B cell (primary cell): ENCODE data around the gene RTL1. TPM values are rescaled to one million over a fixed set of nuclear protein-coding genes. Genes with fewer than 3 reads are reported as not detected.

ENCODE experiments used
- ATAC-seq: fragments of 200-7000 bp; cut with Tn5 transposase; one replicate; pipeline ENCODE4 v1.10.0; 2021; ENCODE audit warnings: low read depth, mild to moderate bottlenecking, moderate number of reproducible peaks, moderate library complexity
- CTCF ChIA-PET: fragments of 350-600 bp; sonication (Branson Sonifier 250); formaldehyde crosslinking; loops from one replicate; lab custom pipeline; 2021; ENCODE audit warnings: antibody characterized with exemption, inconsistent platforms; lab: Charles Lee
- POLR2A ChIA-PET: fragments of 350-600 bp; sonication (Branson Sonifier 250); formaldehyde crosslinking; loops from one replicate; lab custom pipeline; 2021; ENCODE audit warnings: antibody characterized with exemption; lab: Charles Lee
- DNase-seq: peaks from one replicate; pipeline ENCODE4 v3.0.0; 2013
- H2AFZ ChIP-seq: 2 replicates; pipeline ENCODE4 v1.6.1; 2012; ENCODE audit warnings: mild to moderate bottlenecking, low read depth, low read length; ENCODE audit not compliant: insufficient read depth, poor library complexity, severe bottlenecking
- H3K27ac ChIP-seq, 2 donors: 1 replicate in 1 of 2; 2 replicates in 1 of 2; pipeline ENCODE4 v1.5.1; 2012 to 2013; ENCODE audit warnings: low read length in 2 of 2, mild to moderate bottlenecking in 2 of 2, moderate library complexity in 1 of 2
- H3K27me3 ChIP-seq, 4 experiments: fragments of 200-600 bp in 1 of 4; sonication (generic) in 1 of 4; replicated peaks in 1 of 4; 1 replicate in 2 of 4; 2 replicates in 2 of 4; pipeline versions ENCODE4 v1.6.1 to v1.7.0; 2013 to 2016; ENCODE audit warnings: low read length in 3 of 4, mild to moderate bottlenecking in 2 of 4, mixed read lengths in 1 of 4, moderate library complexity in 1 of 4; ENCODE audit not compliant: insufficient read depth in 4 of 4, control insufficient read depth in 3 of 4; ENCODE audit errors: control extremely low read depth in 1 of 4
- H3K36me3 ChIP-seq, 2 experiments: replicated peaks in 1 of 2; 1 replicate in 1 of 2; 2 replicates in 1 of 2; pipeline versions ENCODE4 v1.6.1 to v1.7.1; 2013; ENCODE audit warnings: low read length in 1 of 2; ENCODE audit not compliant: insufficient read depth in 2 of 2, control insufficient read depth in 1 of 2; ENCODE audit errors: control extremely low read depth in 1 of 2, extremely low read depth in 1 of 2
- H3K4me1 ChIP-seq, 2 donors: fragments of 200-600 bp in 1 of 2; sonication (generic) in 1 of 2; 1 replicate in 1 of 2; 2 replicates in 1 of 2; pipeline versions ENCODE4 v1.5.1 to v1.6.1; 2013 to 2017; ENCODE audit warnings: low read length in 2 of 2; ENCODE audit not compliant: control insufficient read depth in 2 of 2, insufficient read depth in 2 of 2
- H3K4me2 ChIP-seq: replicated peaks from 2 replicates; pipeline ENCODE3; 2012; ENCODE audit warnings: mild to moderate bottlenecking, low read depth, low read length; ENCODE audit not compliant: poor library complexity, severe bottlenecking
- H3K4me3 ChIP-seq, 5 experiments: fragments of 200-600 bp in 1 of 5; sonication (generic) in 1 of 5; 1 replicate in 3 of 5; 2 replicates in 2 of 5; pipeline versions ENCODE4 v1.5.1 to v1.7.0; 2011 to 2016; ENCODE audit warnings: low read length in 4 of 5, mild to moderate bottlenecking in 4 of 5, low read depth in 2 of 5, control low read depth in 1 of 5, moderate library complexity in 1 of 5; ENCODE audit not compliant: insufficient read depth in 1 of 5; ENCODE audit errors: control extremely low read depth in 1 of 5, extremely low read depth in 1 of 5
- H3K79me2 ChIP-seq: fragments of 200-600 bp; sonication (generic); one replicate; pipeline ENCODE4 v1.6.0; 2016; ENCODE audit warnings: low read length; ENCODE audit not compliant: control insufficient read depth, insufficient read depth
- H3K9ac ChIP-seq: fragments of 200-600 bp; sonication (generic); 2 replicates; pipeline ENCODE4 v1.6.1; 2017; ENCODE audit warnings: mild to moderate bottlenecking, low read length, moderate library complexity
- H3K9me3 ChIP-seq, 3 donors: one replicate each; pipeline versions ENCODE4 v1.6.1 to v1.7.1; 2013; ENCODE audit warnings: low read length in 2 of 3; ENCODE audit not compliant: control insufficient read depth in 2 of 3, insufficient read depth in 1 of 3; ENCODE audit errors: control extremely low read depth in 1 of 3
- H4K20me1 ChIP-seq: 2 replicates; pipeline ENCODE4 v1.6.0; 2012; ENCODE audit warnings: mild to moderate bottlenecking, low read length; ENCODE audit not compliant: insufficient read depth, control insufficient read depth, poor library complexity, severe bottlenecking
- H3K27ac Mint-ChIP-seq: one replicate; pipeline ENCODE4 v1.8.0; 2021; ENCODE audit warnings: mixed read lengths
- H3K27me3 Mint-ChIP-seq: one replicate; pipeline ENCODE4 v1.8.0; 2021; ENCODE audit warnings: mixed read lengths
- H3K4me1 Mint-ChIP-seq: one replicate; pipeline ENCODE4 v1.8.0; 2021; ENCODE audit warnings: mixed read lengths
- H3K4me3 Mint-ChIP-seq: one replicate; pipeline ENCODE4 v1.8.0; 2021; ENCODE audit warnings: mixed read lengths
- H3K9me3 Mint-ChIP-seq: one replicate; pipeline ENCODE4 v1.8.0; 2022; ENCODE audit warnings: mixed read lengths; ENCODE audit not compliant: insufficient read depth
- CTCF ChIP-seq: fragments of 200-600 bp; IDR thresholded peaks from one replicate; pipeline ENCODE4 v1.8.0; 2022; ENCODE audit warnings: antibody characterized with exemption, mild to moderate bottlenecking
- EZH2 ChIP-seq: IDR thresholded peaks from 2 replicates; pipeline ENCODE4 v1.6.1; 2012; ENCODE audit warnings: borderline replicate concordance, low read depth, mild to moderate bottlenecking, moderate library complexity, low read length; ENCODE audit not compliant: insufficient read depth, poor library complexity, severe bottlenecking
- WGBS: methylation state at CpG from one replicate; pipeline ENCODE4 v1.1.5; 2013; ENCODE audit warnings: missing lambda C conversion rate; ENCODE audit not compliant: insufficient coverage; 5-methylcytosine and 5-hydroxymethylcytosine counted together
- intact Hi-C: fragments of 100-400 bp; cut with micrococcal nuclease; formaldehyde crosslinking; loops from one replicate; pipeline ENCODE4 v1.10.0; 2022
- polyA plus RNA-seq: library from polyadenylated mRNA; depleted of rRNA; stranded (reverse); fragments of >200 nt; gene quantifications from 2 replicates; pipeline ENCODE4 v1.2.3, GENCODE V29; 2012
- total RNA-seq, 2 donors: library from RNA; stranded (reverse); fragments of 120-200 nt in 1 of 2; gene quantifications; 1 replicate in 1 of 2; 2 replicates in 1 of 2; pipeline versions ENCODE4 v1.2.3 to v1.2.4, GENCODE V29; 2013 to 2022

RTL1 gene
- total and polyA plus RNA-seq, 2 donors (not counting 1 experiment from before 2014, with no cell fraction given) = not detected

- Mint-ChIP-seq H3K27me3 (no peaks in the 10 kb centered on the region), H3K9me3 (peaks cover 3% of the 10 kb centered on the region)
- TF ChIP-seq CTCF = no peak
- TF ChIP-seq EZH2 = no peak
Measured at GRCh38 chr14:100874051-100874410, 29.5 kb downstream of the RTL1 start.

DNA sequence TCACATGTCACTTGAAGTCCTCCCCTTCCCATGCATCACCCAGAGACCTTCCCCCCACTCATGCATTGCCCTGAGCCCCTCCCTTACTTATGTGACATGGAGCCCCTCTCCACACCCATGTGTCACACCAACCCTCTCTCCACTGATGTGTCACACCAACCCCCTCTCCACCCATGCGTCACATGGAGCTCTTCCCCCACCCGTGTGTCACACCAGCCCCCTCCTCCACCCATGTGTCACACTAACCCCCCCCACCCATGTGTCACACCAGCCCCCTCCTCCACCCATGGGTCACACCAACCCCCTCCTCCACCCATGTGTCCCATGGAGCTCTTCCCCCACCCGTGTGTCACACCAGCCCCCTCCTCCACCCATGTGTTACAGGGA is 30.4 kb downstream of the RTL1 start:
- Histone ChIP-seq H3K36me3 (no peaks in the 10 kb centered on the region), H3K4me2 (no peak overlapping the region), H4K20me1 (no peaks in the 10 kb centered on the region), H3K4me1 (no peaks in the 10 kb centered on the region), H3K27ac (no peak overlapping the region), H2AFZ (no peak overlapping the region), H3K9me3 (peaks cover 0 to 22% (median 0%) of the 10 kb centered on the region in 3 donors), H3K79me2 (no peaks in the 10 kb centered on the region), H3K9ac (no peak overlapping the region), H3K27me3 (no peaks in the 10 kb centered on the region), H3K4me3 (no peak overlapping the region)
- ChIA-PET POLR2A (no interaction called here), CTCF (no interaction called here)
- TF ChIP-seq CTCF (no peak), EZH2 (no peak)
- H3K27me3 Mint-ChIP-seq = no peaks in the 10 kb centered on the region
- intact Hi-C loops = no loop called here
- no peak for ATAC-seq
- H3K9me3 Mint-ChIP-seq = peaks cover 3% of the 10 kb centered on the region
- no peak overlapping the region for H3K27ac Mint-ChIP-seq
- WGBS = 38% methylated on average over 3 of the region's 3 CpGs
- no peak for DNase-seq
- H3K4me1 Mint-ChIP-seq = no peaks in the 10 kb centered on the region
- no peak overlapping the region for H3K4me3 Mint-ChIP-seq

More at GRCh38 chr14:100874051-100874410, 29.5 kb downstream of the RTL1 start:
- no peaks in the 10 kb centered on the region for H3K36me3 ChIP-seq
- ChIA-PET CTCF (no interaction called here), POLR2A (no interaction called here)
- H4K20me1 ChIP-seq = no peaks in the 10 kb centered on the region
- 91% methylated on average over 1 of the region's 4 CpGs for WGBS
- H2AFZ ChIP-seq = no peak overlapping the region
- H3K9me3 ChIP-seq = peaks cover 0 to 24% (median 0%) of the 10 kb centered on the region in 3 donors
- no peak overlapping the region for H3K27ac Mint-ChIP-seq
- H3K4me3 ChIP-seq = no peak overlapping the region
- no peak overlapping the region for H3K4me2 ChIP-seq
- ATAC-seq (no peak), DNase-seq (no peak)
- intact Hi-C loops = no loop called here
- no peak overlapping the region for H3K9ac ChIP-seq
- H3K4me1 ChIP-seq = no peaks in the 10 kb centered on the region
- H3K4me3 Mint-ChIP-seq = no peak overlapping the region
- H3K27ac ChIP-seq = no peak overlapping the region
- H3K4me1 Mint-ChIP-seq = no peaks in the 10 kb centered on the region
- H3K79me2 ChIP-seq = no peaks in the 10 kb centered on the region
- no peaks in the 10 kb centered on the region for H3K27me3 ChIP-seq
